ENCODE results near the gene SPPL2B.
"Not testable (repeated sequence)": the region's sequence is repeated elsewhere in the genome, so short reads cannot be mapped to it uniquely, and the experiment has no call there.

SPPL2B gene

DNA sequence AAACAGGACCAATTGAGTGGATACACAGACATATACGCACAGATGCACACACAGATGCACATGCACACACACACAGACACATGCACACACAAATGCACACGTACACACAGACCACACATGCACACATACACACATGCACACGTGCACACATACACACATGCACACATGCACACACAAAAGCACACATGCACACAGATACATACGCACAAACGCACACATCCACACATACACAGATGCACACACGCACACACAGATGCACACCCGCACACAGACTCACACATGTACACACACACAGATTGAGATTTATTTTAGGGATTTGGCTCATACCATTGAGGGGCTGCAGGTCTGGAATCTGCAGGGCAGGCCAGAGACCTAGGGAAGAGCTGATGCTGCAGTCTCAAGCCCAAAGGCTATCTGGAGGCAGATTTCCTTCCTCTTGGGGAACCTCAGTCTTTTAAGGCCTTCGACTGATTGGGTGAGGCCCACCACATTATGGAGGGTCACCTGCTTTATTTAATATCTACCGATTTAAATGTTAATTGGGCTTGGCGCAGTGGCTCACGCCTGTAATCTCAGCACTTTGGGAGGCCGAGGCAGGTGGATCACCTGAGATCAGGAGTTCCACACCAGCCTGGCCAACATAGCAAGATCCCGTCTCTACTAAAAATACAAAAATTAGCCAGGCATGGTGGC, 54.2 kb downstream of the SPPL2B start:
- DNase-seq = no peak

DNA sequence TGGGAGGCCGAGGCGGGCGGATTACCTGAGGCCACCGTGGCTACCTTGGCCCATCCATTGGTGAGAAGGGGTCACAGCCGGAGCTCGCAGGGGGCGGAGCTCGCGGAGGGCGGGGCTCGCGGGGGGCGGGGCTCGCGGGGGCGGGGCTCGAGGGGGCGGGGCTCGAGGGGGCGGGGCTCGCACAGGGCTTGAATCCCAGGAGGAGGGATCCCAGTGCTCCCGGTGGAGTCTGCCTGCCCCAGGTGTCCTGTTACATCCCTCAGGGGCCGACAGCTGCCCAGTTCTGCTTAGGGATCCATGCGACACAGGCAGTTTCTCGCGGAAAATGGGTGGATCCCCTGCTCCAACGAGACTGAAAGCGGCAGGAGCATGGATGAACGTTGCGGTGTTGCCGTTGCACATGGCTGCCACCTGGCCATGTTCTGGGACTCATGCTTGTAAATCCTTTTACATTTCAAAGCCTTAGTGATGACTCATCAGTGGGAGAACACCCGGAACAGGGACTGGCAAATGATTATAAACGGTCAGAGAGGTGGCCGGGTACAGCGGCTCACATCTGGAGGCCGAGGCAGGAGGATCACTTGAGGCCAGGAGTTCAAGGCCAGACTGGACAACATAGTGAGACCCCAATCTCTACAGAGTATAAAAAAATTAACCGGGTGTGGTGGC, 56.7 kb downstream of the SPPL2B start:
- peak; percentile 96 for DNase-seq

DNA sequence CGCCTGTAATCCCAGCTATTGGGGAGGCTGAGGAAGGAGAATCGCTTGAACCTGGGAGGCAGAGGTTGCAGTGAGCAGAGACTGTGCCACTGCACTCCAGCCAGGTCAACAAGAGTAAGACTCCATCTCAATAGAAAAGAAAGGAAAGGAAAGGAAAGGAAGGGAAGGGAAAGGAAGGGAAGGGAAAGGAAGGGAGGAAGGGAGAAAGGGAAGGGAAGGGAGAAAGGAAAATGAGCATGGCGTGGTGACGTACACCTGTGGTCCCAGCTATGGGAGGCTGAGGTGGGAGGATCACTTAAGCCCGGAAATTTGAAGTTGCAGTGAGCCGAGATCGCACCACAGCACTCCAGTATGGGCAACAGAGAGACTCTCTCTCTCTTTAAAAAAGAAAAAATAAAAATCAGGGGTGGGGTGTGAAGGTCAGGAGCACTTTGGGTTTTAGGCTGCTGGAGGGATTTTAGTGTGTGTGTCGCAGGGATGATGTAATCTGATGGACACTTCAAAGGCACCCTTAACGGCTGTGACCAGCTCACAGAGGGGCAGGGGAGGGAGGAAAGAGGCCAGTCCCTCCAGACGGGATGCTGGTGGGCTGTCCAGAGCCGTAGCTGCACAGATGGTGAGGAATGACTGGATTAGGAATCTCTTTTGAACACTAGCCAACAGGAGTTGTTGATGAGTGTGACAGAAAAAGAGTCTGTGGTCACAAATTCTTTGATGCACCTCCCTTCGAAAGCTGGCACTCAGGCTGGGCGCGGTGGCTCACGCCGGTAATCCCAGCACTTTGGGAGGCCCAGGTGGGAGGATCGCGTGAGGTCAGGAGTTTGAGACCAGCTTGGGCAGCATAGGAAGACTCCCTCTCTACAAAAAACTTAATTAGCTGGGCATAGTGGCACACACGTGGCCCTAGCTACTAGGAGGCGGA, 59.1 kb downstream of the SPPL2B start:
- no peak for DNase-seq

DNA sequence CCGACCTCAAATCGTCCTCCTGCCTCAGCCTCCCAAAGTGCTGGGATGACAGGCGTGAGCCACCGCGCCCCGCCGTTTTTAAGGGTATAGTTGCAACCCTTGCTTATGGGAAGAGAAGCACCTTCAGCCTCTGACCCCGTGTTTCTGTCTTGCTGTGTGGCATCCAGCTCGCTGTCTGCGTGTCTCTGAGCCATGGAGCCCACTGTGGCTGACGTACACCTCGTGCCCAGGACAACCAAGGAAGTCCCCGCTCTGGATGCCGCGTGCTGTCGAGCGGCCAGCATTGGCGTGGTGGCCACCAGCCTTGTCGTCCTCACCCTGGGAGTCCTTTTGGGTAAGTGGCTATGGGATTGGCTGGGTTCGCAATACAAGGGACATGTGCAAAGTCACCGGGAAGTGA, 61.1 kb downstream of the SPPL2B start:
- DNase-seq = no peak

DNA sequence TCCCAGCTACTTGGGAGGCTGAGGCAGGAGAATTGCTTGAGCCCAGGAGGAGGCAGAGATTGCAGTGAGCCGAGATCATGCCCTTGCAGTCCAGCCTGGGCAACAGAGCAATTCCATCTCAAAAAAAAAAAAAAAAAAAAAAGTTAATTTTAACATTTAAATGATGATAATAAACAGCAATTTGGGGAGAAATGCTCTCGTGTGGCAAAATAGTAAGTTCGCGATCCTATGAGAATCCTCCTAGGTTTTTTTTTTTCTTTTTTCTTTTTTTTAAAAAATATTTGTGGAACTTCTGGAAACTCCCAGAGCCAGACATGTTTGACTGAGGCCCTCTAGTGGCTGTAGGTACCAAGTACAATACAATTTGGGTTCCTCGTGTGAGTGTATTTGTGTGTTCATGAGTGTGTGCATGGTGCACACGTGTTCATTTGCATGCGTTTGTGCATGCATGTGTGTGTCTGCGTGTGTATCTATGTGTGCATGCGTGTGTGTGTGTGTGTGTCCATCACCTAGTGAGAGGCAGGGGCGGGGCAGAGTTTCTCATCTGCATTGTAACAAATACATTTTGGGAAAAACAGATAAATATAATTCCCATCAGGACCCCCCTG, 62.7 kb downstream of the SPPL2B start:
- peak; percentile 84 for DNase-seq

DNA sequence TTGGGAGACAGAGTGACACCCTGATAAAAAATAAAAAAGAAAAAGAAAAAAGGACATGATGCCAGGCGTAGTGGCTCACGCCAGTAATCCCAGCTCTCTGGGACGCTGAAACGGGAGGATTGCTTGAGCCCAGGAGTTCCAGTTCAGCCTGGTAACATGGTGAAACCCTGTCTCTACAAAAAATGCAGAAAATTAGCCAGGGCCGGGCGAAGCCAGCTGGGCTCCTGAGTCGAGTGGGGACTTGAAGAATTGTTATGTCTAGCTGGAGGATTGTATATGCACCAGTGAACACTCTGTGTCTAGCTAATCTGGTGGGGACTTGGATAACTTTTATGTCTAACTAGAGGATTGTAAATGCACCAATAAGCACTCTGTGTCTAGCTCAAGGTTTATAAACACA, 63.9 kb downstream of the SPPL2B start:
- peak; percentile 20 for DNase-seq

DNA sequence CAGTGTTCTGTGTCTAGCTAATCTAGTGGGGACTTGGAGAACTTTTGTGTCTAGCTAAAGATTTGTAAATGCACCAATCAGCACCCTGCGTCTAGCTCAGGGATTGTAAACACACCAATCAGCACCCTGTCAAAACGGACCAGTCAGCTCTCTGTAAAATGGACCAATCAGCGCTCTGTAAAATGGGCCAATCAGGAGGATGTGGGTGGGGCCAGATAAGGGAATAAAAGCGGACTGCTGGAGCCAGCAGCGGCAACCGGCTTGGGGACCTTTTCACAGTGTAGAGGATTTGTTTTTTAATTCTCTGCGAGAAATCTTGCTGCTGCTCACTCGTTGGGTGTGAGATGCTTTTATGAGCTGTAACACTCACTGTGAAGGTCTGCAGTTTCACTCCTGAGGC, 64.4 kb downstream of the SPPL2B start:
- not testable (repeated sequence) for DNase-seq

DNA sequence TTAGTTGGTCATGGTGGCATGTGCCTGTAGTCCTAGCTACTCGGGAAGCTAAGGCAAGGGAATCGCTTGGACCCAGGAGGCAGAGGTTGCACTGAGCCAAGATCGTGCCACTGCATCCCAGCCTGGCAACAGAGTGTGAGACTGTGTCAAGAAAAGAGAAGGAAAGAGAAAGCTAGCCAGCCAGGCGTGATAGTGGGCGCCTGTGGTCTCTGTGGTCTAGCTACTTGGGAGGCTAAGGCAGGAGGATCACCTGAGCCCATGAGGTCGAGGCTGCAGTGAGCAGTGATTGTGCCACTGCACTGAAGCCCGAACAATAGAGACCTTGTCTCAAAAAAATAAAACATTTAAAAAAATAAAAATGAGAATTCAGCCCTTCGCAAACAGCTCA, 65.6 kb downstream of the SPPL2B start:
- no peak for DNase-seq

DNA sequence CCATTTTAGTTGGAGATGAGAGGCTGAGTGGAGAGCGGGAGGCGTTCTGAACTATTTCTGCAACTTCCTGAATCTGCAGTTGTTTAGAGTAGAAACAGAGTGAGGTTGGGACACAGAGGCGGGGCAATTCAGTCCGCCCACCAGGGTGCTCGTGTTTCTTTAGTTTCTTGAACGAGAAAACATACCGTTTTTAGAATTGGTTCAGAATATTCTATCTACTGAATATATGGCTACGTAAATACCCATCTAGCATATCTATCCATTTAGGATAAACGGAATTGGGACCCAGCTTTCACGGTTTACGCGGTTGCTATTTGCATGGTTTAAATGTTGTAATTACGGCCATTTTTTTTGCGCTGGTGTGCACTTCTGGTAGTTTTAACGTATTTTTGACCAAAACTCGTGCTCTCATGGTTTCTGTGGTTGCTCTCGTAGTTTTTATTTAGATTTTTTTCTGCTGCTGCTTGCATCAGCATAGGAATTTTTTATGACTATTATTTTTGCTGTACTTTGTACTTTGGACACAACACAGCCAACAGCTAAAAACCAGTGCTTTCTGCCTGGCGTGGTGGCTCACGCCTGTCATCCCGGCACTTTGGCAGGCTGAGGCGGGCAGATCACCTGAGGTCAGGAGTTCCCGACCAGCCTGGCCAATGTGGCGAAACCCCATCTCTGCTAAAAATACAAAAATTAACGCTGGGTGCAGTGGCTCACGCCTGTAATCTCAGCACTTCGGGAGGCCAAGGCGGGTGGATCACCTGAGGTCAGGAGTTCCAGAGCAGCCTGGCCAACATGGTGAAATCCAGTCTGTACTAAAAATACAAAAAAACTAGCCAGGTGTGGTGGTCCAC, 66.2 kb downstream of the SPPL2B start:
- DNase-seq = no peak

DNA sequence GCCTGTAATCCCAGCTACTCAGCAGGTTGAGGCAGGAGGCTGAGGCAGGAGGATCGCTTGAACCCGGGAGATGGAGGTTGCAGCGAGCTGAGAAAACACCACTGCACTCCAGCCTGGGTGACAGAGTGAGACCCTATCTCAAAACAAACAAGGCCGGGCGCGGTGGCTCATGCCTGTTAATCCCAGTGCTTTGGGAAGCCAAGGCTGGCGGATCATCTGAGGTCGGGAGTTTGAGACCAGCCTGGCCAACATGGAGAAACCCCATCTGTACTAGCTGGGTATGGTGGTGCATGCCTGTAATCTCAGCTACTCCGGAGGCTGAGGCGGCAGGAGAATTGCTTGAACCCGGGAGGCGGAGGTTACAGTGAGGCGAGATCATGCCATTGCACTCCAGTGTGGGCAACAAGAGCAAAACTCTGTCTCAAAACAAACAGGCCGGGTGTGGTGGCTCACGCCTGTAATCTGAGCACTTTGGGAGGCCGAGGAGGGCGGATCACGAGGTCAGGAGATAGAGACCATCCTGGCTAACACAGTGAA, 66.9 kb downstream of the SPPL2B start:
- DNase-seq = not testable (repeated sequence)

DNA sequence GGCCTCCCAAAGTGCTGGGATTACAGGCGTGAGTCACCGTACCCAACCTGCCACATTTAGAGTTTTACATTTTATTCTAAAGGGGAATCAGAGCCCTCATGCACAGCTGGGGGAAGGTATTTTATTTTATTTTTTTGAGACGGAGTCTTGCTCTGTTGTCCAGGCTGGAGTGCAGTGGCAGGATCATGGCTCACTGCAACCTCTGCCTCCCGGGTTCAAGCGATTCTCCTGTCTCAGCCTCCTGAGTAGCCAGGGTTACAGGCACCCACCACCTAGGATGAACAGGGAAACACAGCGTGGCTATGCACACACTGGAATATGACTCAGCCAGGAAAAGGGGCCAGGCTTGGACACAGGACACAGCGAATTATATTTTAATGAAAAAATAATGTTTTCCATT, 68.7 kb downstream of the SPPL2B start:
- DNase-seq = not testable (repeated sequence)

DNA sequence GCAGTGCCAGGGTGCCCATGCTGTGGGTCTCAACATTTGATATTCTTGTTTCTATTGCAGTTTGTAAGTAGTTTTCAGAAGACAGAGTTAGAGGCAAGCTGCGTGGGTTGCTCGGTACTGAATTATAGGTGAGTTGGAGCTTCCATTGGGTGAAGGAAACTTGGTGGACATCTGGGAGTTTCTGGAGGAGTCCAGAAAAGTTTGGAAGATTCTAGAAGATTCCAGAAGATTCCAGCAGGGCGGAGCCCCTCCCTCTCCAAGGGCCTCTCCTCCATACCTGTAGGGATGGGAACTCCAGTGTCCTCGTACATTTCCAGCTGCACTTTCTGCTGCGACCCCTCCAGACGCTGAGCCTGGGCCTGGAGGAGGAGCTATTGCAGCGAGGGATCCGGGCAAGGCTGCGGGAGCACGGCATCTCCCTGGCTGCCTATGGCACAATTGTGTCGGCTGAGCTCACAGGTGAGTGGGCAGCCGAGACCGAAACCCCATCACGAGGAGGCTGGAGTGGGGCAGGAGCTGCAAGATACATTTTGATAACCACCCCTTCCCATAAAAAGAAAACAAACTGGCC, 70.3 kb downstream of the SPPL2B start:
- DNase-seq = no peak

DNA sequence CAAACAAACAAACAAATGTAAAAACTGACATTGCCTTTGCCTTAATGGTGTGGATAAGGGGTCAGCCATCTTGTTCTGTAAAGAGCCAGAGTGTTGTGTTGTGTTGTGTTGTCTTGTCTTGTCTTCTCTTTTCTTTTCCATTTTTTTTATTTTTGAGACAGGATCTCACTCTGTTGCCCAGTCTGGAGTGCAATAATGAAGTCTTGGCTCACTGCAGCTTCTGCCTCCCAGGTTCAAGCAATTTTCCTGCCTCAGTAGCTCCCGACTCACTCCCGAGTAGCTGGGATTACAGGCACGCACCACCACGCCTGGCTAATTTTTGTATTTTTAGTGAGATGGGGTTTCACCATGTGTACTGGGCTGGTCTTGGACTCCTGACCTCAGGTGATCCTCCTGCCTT, 71.1 kb downstream of the SPPL2B start:
- DNase-seq = no peak
